Measurements from ENCODE around the gene LENG8.

- TF ChIP-seq POLR2AphosphoS5 (IDR thresholded peaks at IDR 0.05) (no peak), CTCF (IDR thresholded peaks at IDR 0.05) (no peak)
Observed at GRCh38 chr19:54459282-54460229, 10.6 kb downstream of the LENG8 start.
